HG03378 (cell line): ENCODE results near the gene SUGT1.
"Not testable (repeated sequence)": the region's sequence is repeated elsewhere in the genome, so short reads cannot be mapped to it uniquely, and the experiment has no call there.

ENCODE experiments used
- ATAC-seq: cut with Tn5 transposase; IDR thresholded peaks from one replicate; pipeline ENCODE4 v1.9.1; 2021; ENCODE audit warnings: mild to moderate bottlenecking, moderate library complexity; ENCODE audit not compliant: unreplicated experiment

The SUGT1 gene

GRCh38 chr13:52665325-52665724 is 12.7 kb downstream of the SUGT1 start:
- ATAC-seq = no peak

- no peak for ATAC-seq
Observed at GRCh38 chr13:52669677-52670076, 17.0 kb downstream of the SUGT1 start.

GRCh38 chr13:52670726-52671125 is 18.1 kb downstream of the SUGT1 start:
- ATAC-seq = no peak

- no peak for ATAC-seq
Observed at GRCh38 chr13:52673465-52673864, 20.8 kb downstream of the SUGT1 start.

GRCh38 chr13:52677823-52678222 is 25.2 kb downstream of the SUGT1 start:
- no peak for ATAC-seq

GRCh38 chr13:52685806-52686205 is 33.2 kb downstream of the SUGT1 start:
- not testable (repeated sequence) for ATAC-seq

GRCh38 chr13:52686376-52686775 is 33.7 kb downstream of the SUGT1 start:
- no peak for ATAC-seq

- no peak for ATAC-seq
Observed at GRCh38 chr13:52695856-52696255, 43.2 kb downstream of the SUGT1 start.

- no peak for ATAC-seq
Observed at GRCh38 chr13:52696566-52696965, 43.9 kb downstream of the SUGT1 start.

- ATAC-seq = no peak
Observed at GRCh38 chr13:52701728-52702465, 49.3 kb downstream of the SUGT1 start.

- no peak for ATAC-seq
Observed at GRCh38 chr13:52703482-52703881, 50.8 kb downstream of the SUGT1 start.

- no peak for ATAC-seq
Observed at GRCh38 chr13:52706081-52706480, 53.4 kb downstream of the SUGT1 start.

- no peak for ATAC-seq
Observed at GRCh38 chr13:52707375-52707774, 54.7 kb downstream of the SUGT1 start.

- ATAC-seq = not testable (repeated sequence)
Observed at GRCh38 chr13:52708266-52708665, 55.6 kb downstream of the SUGT1 start.

- ATAC-seq = no peak
Observed at GRCh38 chr13:52711286-52711685, 58.6 kb downstream of the SUGT1 start.

- no peak for ATAC-seq
Observed at GRCh38 chr13:52712385-52712784, 59.7 kb downstream of the SUGT1 start.

GRCh38 chr13:52713894-52714293 is 61.3 kb downstream of the SUGT1 start:
- no peak for ATAC-seq

- ATAC-seq = not testable (repeated sequence)
Observed at GRCh38 chr13:52720904-52721303, 68.3 kb downstream of the SUGT1 start.

- not testable (repeated sequence) for ATAC-seq
Observed at GRCh38 chr13:52721356-52721755, 68.7 kb downstream of the SUGT1 start.

- no peak for ATAC-seq
Observed at GRCh38 chr13:52723181-52723580, 70.5 kb downstream of the SUGT1 start.

GRCh38 chr13:52725302-52725701 is 72.7 kb downstream of the SUGT1 start:
- ATAC-seq = no peak

GRCh38 chr13:52726258-52726657 is 73.6 kb downstream of the SUGT1 start:
- no peak for ATAC-seq

- ATAC-seq = no peak
Observed at GRCh38 chr13:52734075-52734623, 81.5 kb downstream of the SUGT1 start.
